A549 (cell line): ENCODE results near the gene CHD1. TPM values are rescaled to one million over a fixed set of nuclear protein-coding genes. Genes with fewer than 3 reads are reported as not detected.

ENCODE experiments used
- ATAC-seq, 2 experiments: fragments of 200-7000 bp in 1 of 2; fragments of >200 bp in 1 of 2; cut with Nextera tagmentation in 1 of 2; cut with Tn5 transposase in 1 of 2; 3 replicates each; pipeline versions ENCODE4 v1.8.0 to v1.9.1; 2018 to 2020; ENCODE audit warnings: mild to moderate bottlenecking in 1 of 2, moderate library complexity in 1 of 2
- CTCF ChIA-PET: fragments of 300-600 bp; sonication (Branson Sonifier 250); formaldehyde crosslinking; extraction: SDS; loops from one replicate; lab custom pipeline; 2021; ENCODE audit warnings: antibody characterized with exemption, inconsistent platforms; lab: Yijun Ruan, JAX
- POLR2A ChIA-PET: fragments of 350-600 bp; formaldehyde crosslinking; extraction: SDS; loops from one replicate; lab custom pipeline; 2021; ENCODE audit warnings: antibody characterized with exemption, inconsistent platforms; lab: Yijun Ruan, JAX
- DNase-seq, 2 experiments: peaks; one replicate each; pipeline versions ENCODE4 v3.0.0 to v3.0.0-alpha.2; 2011 to 2016; ENCODE audit warnings: low read depth in 1 of 2, low spot score in 1 of 2
- FAIRE-seq: peaks from 2 replicates; lab custom pipeline; 2011; peaks lifted over from hg19 to GRCh38; lab: Jason Lieb, UNC
- H3K27ac ChIP-seq, 2 experiments: fragments of >200 bp; sonication (Bioruptor Twin); formaldehyde crosslinking; 3 replicates each; pipeline ENCODE4 v1.5.1; 2016 to 2017
- H3K4me1 ChIP-seq: fragments of >200 bp; sonication (Bioruptor Twin); formaldehyde crosslinking; 3 replicates; pipeline ENCODE4 v1.6.1; 2016
- H3K4me2 ChIP-seq: fragments of >200 bp; sonication (Bioruptor Twin); formaldehyde crosslinking; 3 replicates; pipeline ENCODE4 v1.6.1; 2016
- H3K4me3 ChIP-seq: fragments of >200 bp; sonication (Bioruptor Twin); formaldehyde crosslinking; 3 replicates; pipeline ENCODE4 v1.5.1; 2016
- H3K9me3 ChIP-seq: fragments of >200 bp; sonication (Bioruptor Twin); formaldehyde crosslinking; 3 replicates; pipeline ENCODE4 v1.6.1; 2016
- CBX8 ChIP-seq: fragments of 200-600 bp; sonication (generic); IDR thresholded peaks from 2 replicates; pipeline ENCODE4 v1.6.1; 2016
- CHD2 ChIP-seq: fragments of 150-350 bp; IDR thresholded peaks from 2 replicates; pipeline ENCODE4 v1.6.1; 2014; ENCODE audit warnings: low read length; ENCODE audit not compliant: partially characterized antibody
- CHD4 ChIP-seq: fragments of 200-600 bp; sonication (generic); IDR thresholded peaks from 2 replicates; pipeline ENCODE4 v1.6.1; 2016; ENCODE audit warnings: antibody characterized with exemption, mild to moderate bottlenecking, borderline replicate concordance
- FOSL2 ChIP-seq, 2 experiments: fragments of 450-650 bp in 1 of 2; fragments of >200 bp in 1 of 2; sonication (Bioruptor Twin) in 1 of 2; formaldehyde crosslinking; IDR thresholded peaks; 2 replicates each; pipeline versions ENCODE4 v1.5.0 to v1.6.1; 2016 to 2020; ENCODE audit warnings: mild to moderate bottlenecking in 1 of 2, moderate library complexity in 1 of 2
- GATA3 ChIP-seq: IDR thresholded peaks from 2 replicates; pipeline ENCODE4 v1.6.1; 2012; ENCODE audit warnings: borderline replicate concordance
- HOXB13 ChIP-seq: fragments of 250-450 bp; sonication (Bioruptor Pico); IDR thresholded peaks from 2 replicates; pipeline ENCODE4 v1.5.0; 2020; ENCODE audit warnings: low read depth, mild to moderate bottlenecking, moderate library complexity
- JUNB ChIP-seq: fragments of >200 bp; sonication (Bioruptor Twin); formaldehyde crosslinking; IDR thresholded peaks from 2 replicates; pipeline ENCODE4 v1.6.1; 2016
- KDM5A ChIP-seq: fragments of 200-600 bp; sonication (generic); IDR thresholded peaks from 2 replicates; pipeline ENCODE4 v1.6.1; 2016; ENCODE audit warnings: antibody characterized with exemption, mild to moderate bottlenecking
- MAFK ChIP-seq: fragments of 450-650 bp; IDR thresholded peaks from 2 replicates; pipeline ENCODE4 v1.6.1; 2014; ENCODE audit not compliant: partially characterized antibody
- NFE2L2 ChIP-seq: fragments of 150-350 bp; conservative IDR thresholded peaks from 2 replicates; pipeline ENCODE4 v1.6.1; 2014; ENCODE audit warnings: low read length
- PHF8 ChIP-seq: fragments of 200-600 bp; sonication (generic); IDR thresholded peaks from 2 replicates; pipeline ENCODE4 v1.6.1; 2016; ENCODE audit warnings: low read depth, mild to moderate bottlenecking, antibody characterized with exemption, moderate library complexity, borderline replicate concordance
- POLR2A ChIP-seq: IDR thresholded peaks from 2 replicates; pipeline ENCODE4 v1.6.1; 2012; ENCODE audit warnings: mild to moderate bottlenecking, low read length
- POLR2AphosphoS2 ChIP-seq: conservative IDR thresholded peaks from 2 replicates; pipeline ENCODE4 v1.6.1; 2012; ENCODE audit warnings: low read length, improper control_type of control experiment, inconsistent platforms
- RNF2 ChIP-seq: fragments of 200-600 bp; sonication (generic); IDR thresholded peaks from 2 replicates; pipeline ENCODE4 v1.6.1; 2016; ENCODE audit warnings: low read depth, mild to moderate bottlenecking, antibody characterized with exemption, moderate library complexity, borderline replicate concordance
- TFCP2L1 ChIP-seq: fragments of 250-450 bp; sonication (Bioruptor Pico); IDR thresholded peaks from 2 replicates; pipeline ENCODE4 v1.5.0; 2021; ENCODE audit warnings: mild to moderate bottlenecking
- TP53 ChIP-seq: fragments of 250-450 bp; sonication (Bioruptor Pico); IDR thresholded peaks from 2 replicates; pipeline ENCODE4 v1.5.0; 2021; ENCODE audit warnings: mild to moderate bottlenecking, moderate library complexity
- ZC3H11A ChIP-seq: fragments of 450-650 bp; IDR thresholded peaks from 2 replicates; pipeline ENCODE4 v1.6.1; 2014; ENCODE audit warnings: antibody characterized with exemption, mild to moderate bottlenecking
- WGBS: methylation state at CpG from one replicate; pipeline ENCODE4 v1.1.6; 2017; ENCODE audit errors: missing lambda C conversion rate; 5-methylcytosine and 5-hydroxymethylcytosine counted together
- polyA plus RNA-seq, 4 experiments: library from polyadenylated mRNA; depleted of rRNA in 3 of 4; stranded (reverse); fragments of >200 nt; fragmentation: RNase III in 1 of 4; extraction: RNeasy Plus Mini Kit Qiagen cat#74134 plus additional on column Dnase treatment in 1 of 4; gene quantifications; 2 replicates in 3 of 4; 3 replicates in 1 of 4; pipeline ENCODE4 v1.2.3, GENCODE V29; 2011 to 2017
- TF ChIP-seq, protein P1 (sequence below): fragments of 250-450 bp; sonication (Bioruptor Pico); IDR thresholded peaks from 2 replicates; pipeline ENCODE4 v1.5.0; 2020; ENCODE audit warnings: low read depth, mild to moderate bottlenecking, moderate library complexity
- TF ChIP-seq, protein P2 (sequence below): IDR thresholded peaks from 2 replicates; pipeline ENCODE4 v1.6.1; 2012; ENCODE audit warnings: low read depth, borderline replicate concordance
- TF ChIP-seq, protein P3 (sequence below): fragments of >200 bp; sonication (Bioruptor Twin); formaldehyde crosslinking; IDR thresholded peaks from 3 replicates; pipeline ENCODE4 v1.6.1; 2016
- TF ChIP-seq, protein P4 (sequence below): IDR thresholded peaks from 2 replicates; pipeline ENCODE4 v1.6.1; 2012
- TF ChIP-seq, protein P5 (sequence below): fragments of >200 bp; sonication (Bioruptor Twin); formaldehyde crosslinking; IDR thresholded peaks from 2 replicates; pipeline ENCODE4 v1.6.1; 2016

The CHD1 gene
- polyA plus RNA-seq, 2 of the 4 experiments (the other 2 are of a cell fraction): 25.9 to 53.9 TPM

DNA sequence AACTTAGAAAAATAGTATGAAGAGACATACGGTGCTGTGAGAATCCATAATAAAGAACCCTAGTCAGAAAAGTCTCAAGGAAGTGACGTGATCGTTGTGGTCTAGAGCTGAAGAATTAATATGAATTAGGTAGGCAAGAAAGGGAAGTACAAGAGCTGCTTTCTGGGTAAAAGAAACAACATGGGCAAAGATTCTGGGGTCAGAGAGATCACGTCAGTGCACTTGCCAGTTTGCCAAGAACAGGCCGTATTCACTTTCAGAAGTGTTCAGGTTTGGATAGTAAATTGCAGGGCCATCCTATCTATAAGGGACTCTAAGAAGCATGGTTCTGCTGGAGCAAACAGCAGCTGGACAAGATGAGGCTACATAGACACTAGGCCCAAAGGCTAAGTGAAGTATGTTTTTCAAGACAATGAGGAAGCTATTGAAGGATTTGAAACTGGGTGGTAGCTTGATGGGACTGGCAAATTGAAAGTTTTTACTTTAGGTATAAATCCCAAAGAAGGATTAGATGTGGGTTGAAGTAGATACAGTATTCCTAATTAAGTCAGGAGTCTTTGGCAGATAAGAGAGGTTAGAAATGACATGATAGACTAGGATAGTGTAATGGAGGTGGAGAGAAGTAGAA, 4.8 kb upstream of the CHD1 start (continued):
- TF ChIP-seq, protein P1, sequence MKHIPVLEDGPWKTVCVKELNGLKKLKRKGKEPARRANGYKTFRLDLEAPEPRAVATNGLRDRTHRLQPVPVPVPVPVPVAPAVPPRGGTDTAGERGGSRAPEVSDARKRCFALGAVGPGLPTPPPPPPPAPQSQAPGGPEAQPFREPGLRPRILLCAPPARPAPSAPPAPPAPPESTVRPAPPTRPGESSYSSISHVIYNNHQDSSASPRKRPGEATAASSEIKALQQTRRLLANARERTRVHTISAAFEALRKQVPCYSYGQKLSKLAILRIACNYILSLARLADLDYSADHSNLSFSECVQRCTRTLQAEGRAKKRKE (CRISPR knock-in tag): no peak
- TF ChIP-seq KDM5A (no peak), FOSL2 (IDR thresholded peaks at IDR 0.05) (no peak), FOSL2 (CRISPR knock-in tag; IDR thresholded peaks at IDR 0.05) (no peak), CBX8 (no peak), HOXB13 (CRISPR knock-in tag) (no peak)
- TF ChIP-seq, protein P2, sequence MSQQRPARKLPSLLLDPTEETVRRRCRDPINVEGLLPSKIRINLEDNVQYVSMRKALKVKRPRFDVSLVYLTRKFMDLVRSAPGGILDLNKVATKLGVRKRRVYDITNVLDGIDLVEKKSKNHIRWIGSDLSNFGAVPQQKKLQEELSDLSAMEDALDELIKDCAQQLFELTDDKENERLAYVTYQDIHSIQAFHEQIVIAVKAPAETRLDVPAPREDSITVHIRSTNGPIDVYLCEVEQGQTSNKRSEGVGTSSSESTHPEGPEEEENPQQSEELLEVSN: no peak
- TF ChIP-seq, protein P3, sequence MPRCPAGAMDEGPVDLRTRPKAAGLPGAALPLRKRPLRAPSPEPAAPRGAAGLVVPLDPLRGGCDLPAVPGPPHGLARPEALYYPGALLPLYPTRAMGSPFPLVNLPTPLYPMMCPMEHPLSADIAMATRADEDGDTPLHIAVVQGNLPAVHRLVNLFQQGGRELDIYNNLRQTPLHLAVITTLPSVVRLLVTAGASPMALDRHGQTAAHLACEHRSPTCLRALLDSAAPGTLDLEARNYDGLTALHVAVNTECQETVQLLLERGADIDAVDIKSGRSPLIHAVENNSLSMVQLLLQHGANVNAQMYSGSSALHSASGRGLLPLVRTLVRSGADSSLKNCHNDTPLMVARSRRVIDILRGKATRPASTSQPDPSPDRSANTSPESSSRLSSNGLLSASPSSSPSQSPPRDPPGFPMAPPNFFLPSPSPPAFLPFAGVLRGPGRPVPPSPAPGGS: no peak

DNA sequence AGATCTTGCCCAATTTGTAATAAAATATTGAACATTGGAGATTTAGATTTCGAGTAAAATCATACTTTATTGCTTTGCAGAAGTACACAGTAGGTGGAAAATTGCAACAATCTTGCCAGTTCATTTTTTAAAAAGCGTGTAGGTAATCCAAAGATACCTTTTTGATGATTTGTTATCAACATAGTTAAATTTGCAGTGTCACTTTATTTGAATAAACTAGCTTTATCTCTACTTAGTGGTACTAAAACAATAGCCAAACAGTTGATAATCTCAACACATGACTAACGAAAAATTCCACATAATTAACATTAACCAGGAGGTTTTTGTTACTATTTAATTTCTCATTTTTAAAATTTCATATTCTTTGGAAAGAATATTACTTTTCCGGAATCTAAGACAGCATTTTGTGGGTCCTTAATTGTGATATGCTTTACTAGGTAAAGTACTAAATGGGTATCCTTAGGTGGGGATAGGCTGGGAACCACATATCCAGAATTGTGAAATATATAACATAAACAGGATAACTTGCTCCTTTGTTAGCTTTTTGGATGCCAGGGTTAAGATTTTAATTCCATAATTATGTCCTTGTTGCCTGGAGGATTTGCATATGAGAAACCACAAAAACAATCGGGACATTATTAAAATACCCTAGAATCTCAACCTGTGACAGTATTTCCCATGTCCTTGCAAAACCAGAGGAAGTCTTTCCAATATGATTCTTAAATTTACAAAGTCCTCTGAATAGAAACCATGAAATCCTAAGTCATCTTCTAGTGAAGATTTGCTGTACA, 2.4 kb upstream of the CHD1 start:
- H3K9me3 ChIP-seq: no peaks in the 10 kb centered on the region
- H3K27ac ChIP-seq: no peak overlapping the region
- H3K4me2 ChIP-seq: peak overlapping the region; percentile 78; the same call in 2 of the 3 replicates
- H3K4me3 ChIP-seq: no peak overlapping the region
- peaks cover 16% of the 10 kb centered on the region for H3K4me1 ChIP-seq
- TF ChIP-seq GATA3: no peak
- TF ChIP-seq TP53 (CRISPR knock-in tag): no peak
- TF ChIP-seq, protein P4, sequence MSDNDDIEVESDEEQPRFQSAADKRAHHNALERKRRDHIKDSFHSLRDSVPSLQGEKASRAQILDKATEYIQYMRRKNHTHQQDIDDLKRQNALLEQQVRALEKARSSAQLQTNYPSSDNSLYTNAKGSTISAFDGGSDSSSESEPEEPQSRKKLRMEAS: no peak
- TF ChIP-seq RNF2: no peak
- no peak for TF ChIP-seq JUNB
- TF ChIP-seq CHD4: no peak
- no peak for TF ChIP-seq CHD2
- no peak for TF ChIP-seq POLR2A
- TF ChIP-seq NFE2L2: no peak
- no peak for TF ChIP-seq PHF8
- TF ChIP-seq, protein P5, sequence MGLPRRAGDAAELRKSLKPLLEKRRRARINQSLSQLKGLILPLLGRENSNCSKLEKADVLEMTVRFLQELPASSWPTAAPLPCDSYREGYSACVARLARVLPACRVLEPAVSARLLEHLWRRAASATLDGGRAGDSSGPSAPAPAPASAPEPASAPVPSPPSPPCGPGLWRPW: no peak
- TF ChIP-seq FOSL2 (IDR thresholded peaks at IDR 0.05): no peak
- no peak for TF ChIP-seq FOSL2 (CRISPR knock-in tag; IDR thresholded peaks at IDR 0.05)
- no peak for TF ChIP-seq MAFK
- TF ChIP-seq, protein P2: no peak
- no peak for TF ChIP-seq ZC3H11A
- TF ChIP-seq TFCP2L1 (CRISPR knock-in tag): no peak
- TF ChIP-seq POLR2AphosphoS2: no peak
- no peak for ATAC-seq
- no peak for DNase-seq
- POLR2A ChIA-PET: interaction anchor here (1.2 kb wide), 1 partner anchor 101 kb away, joined by 3 read pairs; no protein-coding TSS in a partner anchor
- CTCF ChIA-PET: interaction anchor here (1.2 to 1.5 kb wide), 2 partner anchors 127 to 129 kb away, joined by 3 to 5 read pairs; no protein-coding TSS in a partner anchor
- WGBS: 78% methylated on average over 5 of the region's 5 CpGs
- no peak for FAIRE-seq
